GM12865 (cell line): ENCODE data around the gene RELN.

ENCODE experiments used
- DNase-seq: peaks from one replicate; pipeline ENCODE4 v3.0.0; 2010; ENCODE audit warnings: low read depth
- H3K4me3 ChIP-seq: 2 replicates; pipeline ENCODE4 v1.5.1; 2011; ENCODE audit warnings: mild to moderate bottlenecking, low read depth, low read length, control low read depth
- TF ChIP-seq, protein P1 (sequence below): IDR thresholded peaks from 2 replicates; pipeline ENCODE4 v1.5.1; 2011; ENCODE audit warnings: low read length, control low read depth, low read depth, inconsistent platforms; ENCODE audit not compliant: insufficient read depth; ENCODE audit errors: missing control alignments

The RELN gene

GRCh38 chr7:104010052-104010909 is 20.8 kb upstream of the RELN start:
- H3K4me3 ChIP-seq: no peak overlapping the region
- TF ChIP-seq, protein P1, sequence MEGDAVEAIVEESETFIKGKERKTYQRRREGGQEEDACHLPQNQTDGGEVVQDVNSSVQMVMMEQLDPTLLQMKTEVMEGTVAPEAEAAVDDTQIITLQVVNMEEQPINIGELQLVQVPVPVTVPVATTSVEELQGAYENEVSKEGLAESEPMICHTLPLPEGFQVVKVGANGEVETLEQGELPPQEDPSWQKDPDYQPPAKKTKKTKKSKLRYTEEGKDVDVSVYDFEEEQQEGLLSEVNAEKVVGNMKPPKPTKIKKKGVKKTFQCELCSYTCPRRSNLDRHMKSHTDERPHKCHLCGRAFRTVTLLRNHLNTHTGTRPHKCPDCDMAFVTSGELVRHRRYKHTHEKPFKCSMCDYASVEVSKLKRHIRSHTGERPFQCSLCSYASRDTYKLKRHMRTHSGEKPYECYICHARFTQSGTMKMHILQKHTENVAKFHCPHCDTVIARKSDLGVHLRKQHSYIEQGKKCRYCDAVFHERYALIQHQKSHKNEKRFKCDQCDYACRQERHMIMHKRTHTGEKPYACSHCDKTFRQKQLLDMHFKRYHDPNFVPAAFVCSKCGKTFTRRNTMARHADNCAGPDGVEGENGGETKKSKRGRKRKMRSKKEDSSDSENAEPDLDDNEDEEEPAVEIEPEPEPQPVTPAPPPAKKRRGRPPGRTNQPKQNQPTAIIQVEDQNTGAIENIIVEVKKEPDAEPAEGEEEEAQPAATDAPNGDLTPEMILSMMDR: no peak
- no peak for DNase-seq

- H3K4me3 ChIP-seq: no peak overlapping the region
- TF ChIP-seq, protein P1: no peak
- no peak for DNase-seq
Observed at GRCh38 chr7:104008107-104008506, 18.6 kb upstream of the RELN start.

DNA sequence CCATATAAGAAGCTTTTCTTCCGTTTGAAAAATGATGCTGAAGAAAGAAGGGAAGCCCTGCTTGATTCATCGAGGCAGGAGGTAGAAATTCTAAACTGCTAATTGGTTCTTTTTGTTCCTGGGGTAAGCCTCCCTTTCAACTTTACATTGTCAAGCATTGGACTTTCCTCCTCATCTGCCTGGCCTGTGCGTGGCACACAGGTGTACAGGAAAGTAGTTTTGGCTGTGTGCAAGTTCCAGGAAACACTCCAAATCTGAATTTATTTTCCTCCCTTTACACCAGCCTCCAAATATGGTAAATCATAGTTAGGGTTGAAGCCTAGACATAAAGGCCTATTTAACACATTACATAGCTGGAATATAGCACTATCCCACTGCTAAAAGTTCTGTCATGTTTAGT is 18.2 kb upstream of the RELN start:
- no peak for DNase-seq
- TF ChIP-seq, protein P1: no peak
- H3K4me3 ChIP-seq: no peak overlapping the region

DNA sequence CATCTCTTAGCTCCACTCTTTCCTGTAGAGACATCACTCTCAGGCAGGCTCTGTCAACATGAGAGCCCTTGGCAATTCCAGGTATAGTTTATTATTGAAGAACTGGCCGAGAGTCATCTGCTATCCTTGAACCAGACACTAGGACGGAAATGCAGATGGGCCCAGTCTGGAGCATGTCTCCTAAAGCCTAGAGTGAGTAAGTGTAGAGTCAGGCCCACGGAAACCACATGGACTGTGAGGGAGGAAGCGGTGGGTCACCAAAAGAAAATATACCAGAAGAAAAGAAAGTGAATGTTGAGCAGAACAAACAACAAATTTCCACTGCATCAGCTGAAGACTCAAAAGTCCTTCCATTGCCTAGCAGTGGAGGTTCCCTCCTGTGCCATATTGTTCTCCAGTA is 15.7 kb upstream of the RELN start:
- TF ChIP-seq, protein P1: no peak
- no peak overlapping the region for H3K4me3 ChIP-seq
- no peak for DNase-seq

DNA sequence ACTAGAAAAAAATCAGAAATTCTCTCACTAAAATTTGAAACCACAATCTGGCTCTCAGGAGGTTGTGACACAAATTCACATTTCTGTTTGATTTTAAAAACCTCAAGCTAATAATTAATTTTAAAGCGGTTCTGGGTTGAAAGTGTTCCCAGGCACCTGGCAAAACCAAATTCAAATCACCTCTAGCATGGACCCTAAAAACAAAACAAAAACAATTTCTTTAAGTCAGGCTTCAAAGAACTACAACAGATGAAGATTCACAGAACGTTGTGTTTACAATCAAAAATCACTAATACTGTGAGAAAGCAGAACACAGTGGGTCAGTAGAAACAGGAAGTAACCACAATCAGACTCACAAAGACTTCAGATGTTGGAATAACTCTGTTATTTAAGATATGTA is 7.2 kb upstream of the RELN start:
- DNase-seq: no peak
- H3K4me3 ChIP-seq: no peak overlapping the region
- TF ChIP-seq, protein P1: no peak

GRCh38 chr7:103996017-103996551 is 6.6 kb upstream of the RELN start:
- no peak overlapping the region for H3K4me3 ChIP-seq
- TF ChIP-seq, protein P1: no peak
- DNase-seq: no peak

GRCh38 chr7:103995554-103995953 is 6.1 kb upstream of the RELN start:
- no peak for DNase-seq
- no peak overlapping the region for H3K4me3 ChIP-seq
- TF ChIP-seq, protein P1: no peak
